Adrenal gland (tissue), 19 donors: Measurements from ENCODE around the gene OAT. TPM values are rescaled to one million over a fixed set of nuclear protein-coding genes. Genes with fewer than 3 reads are reported as not detected.

ENCODE experiments used
- DNase-seq, 7 donors: peaks; one replicate each; pipeline ENCODE4 v3.0.0-alpha.2; 2019 to 2020
- H3K27ac ChIP-seq, 5 donors: fragments of 200-600 bp; sonication (generic) in 4 of 5; 1 replicate in 3 of 5; 2 replicates in 2 of 5; pipeline versions ENCODE4 v1.5.1 to v1.8.0; 2016 to 2020; ENCODE audit warnings: mild to moderate bottlenecking in 1 of 5
- H3K27me3 ChIP-seq: fragments of 200-600 bp; 2 replicates; pipeline ENCODE4 v1.8.0; 2021
- H3K36me3 ChIP-seq, 2 donors: fragments of 200-600 bp; replicated peaks in 1 of 2; 1 replicate in 1 of 2; 2 replicates in 1 of 2; pipeline versions ENCODE4 v1.5.1 to v1.8.0; 2018 to 2022
- H3K4me1 ChIP-seq, 2 donors: fragments of 200-600 bp; replicated peaks in 1 of 2; 1 replicate in 1 of 2; 2 replicates in 1 of 2; pipeline versions ENCODE4 v1.5.1 to v1.8.0; 2018 to 2021
- H3K4me3 ChIP-seq, 4 donors: fragments of 200-600 bp; sonication (generic) in 3 of 4; one replicate each; pipeline ENCODE4 v1.5.1; 2016 to 2018
- H3K9me3 ChIP-seq, 3 donors: fragments of 200-600 bp; sonication (generic) in 1 of 3; replicated peaks in 1 of 3; 1 replicate in 2 of 3; 2 replicates in 1 of 3; pipeline versions ENCODE4 v1.5.1 to v1.8.0; 2016 to 2021
- CTCF ChIP-seq, 6 experiments: fragments of 450-650 bp in 4 of 6; fragments of 200-600 bp in 2 of 6; sonication (generic) in 1 of 6; IDR thresholded peaks; 1 replicate in 5 of 6; 2 replicates in 1 of 6; pipeline versions ENCODE4 v1.5.1 to v1.8.0; 2016 to 2021; ENCODE audit warnings: antibody characterized with exemption in 6 of 6, mild to moderate bottlenecking in 2 of 6, moderate library complexity in 1 of 6
- POLR2A ChIP-seq, 2 donors: fragments of 450-650 bp; IDR thresholded peaks; one replicate each; pipeline ENCODE4 v1.6.1; 2017; ENCODE audit warnings: antibody characterized with exemption in 2 of 2, mild to moderate bottlenecking in 2 of 2, moderate library complexity in 1 of 2
- WGBS, 4 donors: extraction: QIAGEN DNeasy Blood & Tissue Kit in 2 of 4; methylation state at CpG; one replicate each; pipeline versions ENCODE4 v1.1.5 to v1.1.7; 2013 to 2017; 5-methylcytosine and 5-hydroxymethylcytosine counted together
- intact Hi-C, 2 donors: fragments of 100-400 bp; cut with DNase I; formaldehyde crosslinking; loops; one replicate each; pipeline versions ENCODE4 v1.14.1 to v1.15.0; 2022 to 2023
- long read RNA-seq, 10 donors: library from polyadenylated mRNA in 3 of 10; unstranded in 2 of 10; stranded (forward) in 1 of 10; transcript quantifications; one replicate each; pipeline ENCODE4 v2.0.0 and lab custom pipeline, GENCODE V29; 2021 to 2026
- polyA plus RNA-seq, 3 donors: library from polyadenylated mRNA; stranded (reverse); fragments of 200-250 nt in 2 of 3; fragments of 350-450 nt in 1 of 3; fragmentation: Illumina TruSeq in 1 of 3; extraction: RNeasy Lipid Tissue Mini Kit (QIAGEN cat#74804) in 1 of 3; gene quantifications; one replicate each; pipeline ENCODE4 v1.2.3, GENCODE V29; 2013 to 2014
- total RNA-seq, 9 donors: library from RNA; depleted of rRNA in 4 of 9; stranded (reverse); fragments of >200 nt in 4 of 9; fragments of 120-200 nt in 1 of 9; fragmentation: NEBNext Ultra II Directional in 1 of 9; extraction: Animal tissue kit (Norgen Biotek cat#: 25700) in 1 of 9; gene quantifications; one replicate each; pipeline versions ENCODE4 v1.1.0 to v1.2.4, GENCODE V29; 2013 to 2023
- donor health status: healthy with polysubstance abuse.
- donor health status: Bipolar disorder and iron deficiency.
- donor health status: DM: yes; HTN: yes; CAD: no.
- donor health status: DM: no; HTN: no; CAD: no.
- donor health status: DM: no; HTN: no; CAD: no.
- donor health status: DM: yes; HTN: yes; CAD: no.

The OAT gene
- 100 to 1,000 TPM; 123 to 244 (median 167) TPM for total RNA-seq
- polyA plus RNA-seq, result 100 to 1,000 TPM in 1 of 3 donors, 10 to 100 TPM in 2; 39.7 to 203 (median 48.9) TPM
- long read RNA-seq, donor 1, transcript OAT-201 (10 exons, 2,048 nt), result major isoform, 46 of 53 reads
- long read RNA-seq, donor 1, partial matches to known transcripts, result 6 of 53 reads
- long read RNA-seq, donor 1, other reads (novel, unspliced or antisense), result 0 of 53 reads
- long read RNA-seq, donor 2, transcript OAT-201 (10 exons, 2,048 nt), result major isoform, 37 of 53 reads
- long read RNA-seq, donor 2, partial matches to known transcripts, result 14 of 53 reads
- long read RNA-seq, donor 2, other reads (novel, unspliced or antisense), result 0 of 53 reads
- long read RNA-seq, donor 3, transcript OAT-201 (10 exons, 2,048 nt), result major isoform, 55 of 56 reads
- long read RNA-seq, donor 3, partial matches to known transcripts, result 0 of 56 reads
- long read RNA-seq, donor 3, other reads (novel, unspliced or antisense), result 0 of 56 reads
- long read RNA-seq, donor 4, transcript OAT-201 (10 exons, 2,048 nt), result major isoform, 309 of 349 reads
- long read RNA-seq, donor 4, partial matches to known transcripts, result 14 of 349 reads
- long read RNA-seq, donor 4, other reads (novel, unspliced or antisense), result 24 of 349 reads
- long read RNA-seq, donor 5, transcript OAT-201 (10 exons, 2,048 nt), result major isoform, 518 of 548 reads
- long read RNA-seq, donor 5, partial matches to known transcripts, result 12 of 548 reads
- long read RNA-seq, donor 5, other reads (novel, unspliced or antisense), result 16 of 548 reads
- long read RNA-seq, donor 6, transcript OAT-201 (10 exons, 2,048 nt), result major isoform, 174 of 188 reads
- long read RNA-seq, donor 6, partial matches to known transcripts, result 6 of 188 reads
- long read RNA-seq, donor 6, other reads (novel, unspliced or antisense), result 8 of 188 reads
- long read RNA-seq, donor 7, transcript OAT-201 (10 exons, 2,048 nt), result major isoform, 10 of 21 reads
- long read RNA-seq, donor 7, partial matches to known transcripts, result 9 of 21 reads
- long read RNA-seq, donor 7, other reads (novel, unspliced or antisense), result 0 of 21 reads
- long read RNA-seq, donor 8, transcript OAT-201 (10 exons, 2,048 nt), result major isoform, 65 of 67 reads
- long read RNA-seq, donor 8, partial matches to known transcripts, result 0 of 67 reads
- long read RNA-seq, donor 8, other reads (novel, unspliced or antisense), result 0 of 67 reads
- long read RNA-seq, donor 9, transcript OAT-201 (10 exons, 2,048 nt), result major isoform, 67 of 76 reads
- long read RNA-seq, donor 9, partial matches to known transcripts, result 7 of 76 reads
- long read RNA-seq, donor 9, other reads (novel, unspliced or antisense), result 0 of 76 reads
- long read RNA-seq, donor 10, transcript OAT-201 (10 exons, 2,048 nt), result major isoform, 28 of 30 reads
- long read RNA-seq, donor 10, partial matches to known transcripts, result 0 of 30 reads
- long read RNA-seq, donor 10, other reads (novel, unspliced or antisense), result 0 of 30 reads

GRCh38 chr10:124418726-124419501 is at the start of gene OAT:
TSS of gene OAT (minus strand) at chr10:124418923. CDS start at chr10:124412171, 6,752 bp downstream.
- Histone ChIP-seq H3K27me3 (no peaks in the 10 kb centered on the region), H3K4me1 (peaks cover 9 to 54% of the 10 kb centered on the region in 2 donors), H3K27ac (peak within 1 kb of the TSS; percentile 43 to 96 (median 91)), H3K9me3 (no peaks in the 10 kb centered on the region), H3K36me3 (no peaks in the 10 kb centered on the region), H3K4me3 (peak within 1 kb of the TSS; percentile 62 to 89 (median 86))
- DNase-seq, result peak; percentile 95 to 99 (median 98)
- WGBS, 4 donors, result 2 to 11% (median 4%) methylated on average over 9 to 70 of the region's 70 CpGs
- TF ChIP-seq POLR2A (IDR thresholded peaks at IDR 0.05), result peak; percentile 98 to 99
- peak in 3 of 6 experiments; percentile 7 to 19 (median 17) for TF ChIP-seq CTCF (IDR thresholded peaks at IDR 0.05)
- intact Hi-C loops, result no loop called here

GRCh38 chr10:124467165-124467564 is 48.4 kb upstream of the OAT start:
- Histone ChIP-seq H3K9me3 (no peaks in the 10 kb centered on the region), H3K27me3 (no peaks in the 10 kb centered on the region), H3K27ac (peak overlapping the region in 2 of 5 donors; percentile 33 to 43), H3K4me1 (peaks cover 21 to 42% of the 10 kb centered on the region in 2 donors), H3K36me3 (no peaks in the 10 kb centered on the region), H3K4me3 (no peak overlapping the region)
- TF ChIP-seq CTCF (IDR thresholded peaks at IDR 0.05) (no peak), POLR2A (IDR thresholded peaks at IDR 0.05) (no peak)
- intact Hi-C loops, result no loop called here
- DNase-seq, result no peak
- 54 to 70% (median 62%) methylated on average over 4 of the region's 4 CpGs for WGBS, 4 donors

GRCh38 chr10:124465777-124466488 is 47.2 kb upstream of the OAT start:
- Histone ChIP-seq H3K9me3 (no peaks in the 10 kb centered on the region), H3K27ac (no peak overlapping the region), H3K4me3 (no peak overlapping the region), H3K4me1 (peaks cover 22 to 47% of the 10 kb centered on the region in 2 donors), H3K36me3 (no peaks in the 10 kb centered on the region), H3K27me3 (no peaks in the 10 kb centered on the region)
- intact Hi-C loops, result no loop called here
- WGBS, 4 donors, result 57 to 69% (median 62%) methylated on average over 9 of the region's 9 CpGs
- no peak for DNase-seq
- TF ChIP-seq CTCF (IDR thresholded peaks at IDR 0.05), result no peak
- TF ChIP-seq POLR2A (IDR thresholded peaks at IDR 0.05), result no peak
